ENCODE data around the gene PLXNA2.

The PLXNA2 gene

DNA sequence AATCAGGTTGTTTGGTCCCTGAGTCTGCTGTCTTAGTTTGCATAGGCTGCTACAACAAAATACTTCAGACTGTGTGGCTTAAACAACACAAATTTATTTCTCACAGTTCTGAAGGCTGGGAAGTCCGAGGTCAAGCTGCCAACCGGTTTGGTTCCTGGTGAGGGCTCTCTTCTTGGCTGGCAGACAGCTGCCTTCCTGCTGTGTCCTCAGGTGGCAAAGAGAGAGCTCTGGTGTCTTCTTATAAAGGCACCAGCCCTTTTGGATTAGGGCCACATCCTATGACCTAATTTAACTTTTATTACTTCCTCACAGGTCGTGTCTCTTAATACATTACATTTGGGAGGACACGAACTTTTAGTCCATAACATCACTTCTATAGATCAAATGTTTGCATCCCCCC is 243.7 kb downstream of the PLXNA2 start:
- no peak for DNase-seq (ENCODE audit: low read depth in 1 of 2, low spot score in 1 of 2)

DNA sequence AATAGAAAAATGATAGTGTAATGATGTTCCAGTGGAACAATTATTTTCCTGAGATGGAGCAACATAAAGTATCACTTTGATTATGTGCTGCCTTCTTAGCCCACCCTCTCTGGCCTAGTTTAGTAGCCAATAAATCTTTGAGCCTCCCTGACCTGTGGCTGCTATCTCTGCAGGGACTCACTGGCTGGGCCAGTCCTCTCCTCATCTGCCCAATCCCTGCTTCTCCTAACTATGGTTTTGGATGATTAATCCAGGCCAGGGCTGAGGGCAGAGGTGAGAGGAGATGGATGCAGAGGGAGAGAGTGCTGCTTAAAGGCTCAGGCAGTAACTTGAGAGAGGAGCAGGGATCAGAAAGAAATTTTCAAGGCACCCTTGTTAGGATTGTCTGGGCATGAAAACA is 244.2 kb downstream of the PLXNA2 start:
- DNase-seq (ENCODE audit: low read depth in 1 of 2, low spot score in 1 of 2) = no peak

DNA sequence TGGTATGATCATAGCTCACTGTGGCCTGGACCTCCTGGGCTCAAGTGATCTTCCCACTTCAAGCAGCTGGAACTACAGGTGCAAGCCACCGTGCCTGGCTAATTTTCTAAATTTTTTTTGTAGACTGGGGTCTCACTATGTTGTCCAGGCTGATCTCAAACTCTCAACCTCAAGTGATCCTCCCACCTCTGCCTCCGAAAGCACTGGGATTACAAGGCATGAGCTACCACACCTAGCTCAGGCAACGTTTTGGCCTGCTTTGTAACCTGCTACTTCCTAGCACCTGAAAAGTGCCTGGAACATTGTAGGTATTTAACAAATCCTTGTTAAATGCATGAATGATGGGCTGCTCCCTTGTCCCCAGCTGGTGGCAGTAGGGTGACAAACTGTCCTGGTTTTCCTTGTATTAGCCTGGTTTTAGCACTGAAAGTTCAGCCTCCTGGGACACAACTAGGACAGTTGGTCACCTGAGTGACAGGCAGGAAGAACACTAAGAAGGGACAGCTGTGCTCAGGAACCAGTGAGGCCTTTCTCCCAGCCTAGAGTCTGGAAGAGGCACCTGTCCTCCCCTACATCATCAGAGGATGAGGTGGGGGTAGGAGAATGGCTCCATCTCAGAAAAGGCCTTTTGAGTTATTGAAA is 244.8 kb downstream of the PLXNA2 start:
- no peak for DNase-seq (ENCODE audit: low read depth in 1 of 2, low spot score in 1 of 2)

DNA sequence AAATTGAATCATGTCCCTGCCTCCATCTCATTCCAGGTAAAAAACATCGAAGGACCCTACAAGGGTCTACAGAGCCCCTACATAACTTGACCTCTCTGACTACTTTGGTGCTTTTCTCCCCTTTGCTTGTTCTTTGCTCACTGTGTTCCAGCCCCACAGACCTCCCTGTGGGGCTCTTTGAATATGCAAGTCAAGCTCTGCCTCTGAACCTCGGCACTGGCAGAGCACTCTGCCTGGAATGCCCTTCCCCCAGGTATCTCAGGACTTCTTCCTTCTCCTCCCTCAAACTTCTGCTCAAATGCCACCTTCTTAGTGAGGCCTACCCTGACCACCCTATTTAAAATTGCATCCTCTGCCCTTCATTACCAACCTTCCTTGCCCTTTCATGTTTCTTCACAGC is 245.5 kb downstream of the PLXNA2 start:
- no peak for DNase-seq (ENCODE audit: low read depth in 1 of 2, low spot score in 1 of 2)

DNA sequence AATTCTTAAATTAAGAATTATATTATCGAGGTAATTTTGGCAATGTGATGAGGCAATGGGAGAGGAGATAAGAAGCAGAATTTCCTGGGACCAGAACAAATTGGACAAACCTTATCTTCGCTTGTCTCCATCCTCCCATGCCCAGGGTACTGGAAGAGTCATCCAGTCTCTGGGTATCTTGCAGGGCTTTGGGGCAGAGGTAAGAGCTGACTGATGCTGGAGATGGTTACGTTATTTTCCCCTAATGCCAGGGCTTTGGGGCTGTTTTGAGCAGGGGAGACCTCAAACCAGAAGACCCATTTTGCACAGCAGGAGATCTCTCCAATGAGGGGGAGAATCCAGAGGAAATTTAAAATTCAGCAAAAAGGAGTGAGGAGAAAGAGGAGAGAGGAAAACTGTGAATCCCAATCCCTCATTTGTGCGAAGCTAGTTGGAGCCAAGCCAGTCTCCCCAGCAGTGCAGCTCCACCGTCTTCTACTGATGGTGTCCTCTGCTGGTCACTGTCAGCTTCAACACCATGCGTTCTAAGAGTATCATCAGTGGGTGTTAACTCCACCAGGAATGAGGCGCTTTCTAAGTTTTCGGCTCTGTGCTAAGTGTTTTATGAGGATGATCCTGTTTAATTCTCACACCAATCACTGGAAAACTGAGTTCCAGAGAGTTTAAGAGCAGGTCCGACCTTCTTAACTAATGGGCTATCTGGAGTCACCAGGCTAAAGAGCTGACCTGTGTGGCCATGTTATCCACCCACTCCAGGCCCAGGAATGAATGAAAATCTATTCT is 246.5 kb downstream of the PLXNA2 start:
- DNase-seq (ENCODE audit: low read depth in 1 of 2, low spot score in 1 of 2) = peak; percentile 8 to 28

DNA sequence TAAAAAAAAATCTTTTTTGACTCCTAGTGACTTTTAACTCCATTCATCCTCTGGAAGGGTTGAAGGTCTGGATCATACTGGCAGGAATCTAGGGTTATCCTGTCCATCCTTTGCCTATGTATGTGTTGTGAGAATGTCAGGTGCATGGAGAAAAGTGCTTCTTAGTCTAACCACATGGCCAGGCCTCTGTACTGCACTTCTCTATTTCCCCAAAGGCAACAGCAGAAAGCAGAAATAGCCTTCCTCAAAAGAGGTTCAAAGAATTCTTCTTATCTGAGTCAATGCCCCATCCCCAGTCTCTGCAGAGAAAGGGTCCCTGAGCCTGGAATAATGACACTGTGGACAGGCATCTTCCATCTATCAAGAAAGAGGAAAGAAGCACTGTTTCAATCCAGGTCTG is 247.5 kb downstream of the PLXNA2 start:
- DNase-seq (ENCODE audit: low read depth in 1 of 2, low spot score in 1 of 2) = no peak

DNA sequence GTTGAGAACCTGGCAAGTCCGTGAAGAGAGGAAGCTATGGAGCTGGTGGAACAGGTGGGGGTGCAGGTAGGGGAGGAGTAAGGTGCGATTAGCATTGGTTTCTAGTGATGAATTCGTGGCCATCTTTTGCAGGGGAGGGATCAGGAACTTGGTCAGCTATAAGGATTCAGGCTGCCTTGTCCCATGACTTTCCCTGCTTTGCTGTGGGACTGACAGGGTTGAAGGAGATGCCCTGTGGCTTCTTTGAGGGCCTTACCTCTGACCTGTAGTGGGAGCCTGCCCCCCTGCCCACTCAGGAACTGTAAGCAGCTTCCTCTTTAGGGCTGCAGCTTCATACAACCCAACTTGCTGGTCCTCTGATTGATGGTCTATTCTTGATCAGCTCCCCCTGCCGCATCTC is 248.6 kb downstream of the PLXNA2 start:
- no peak for DNase-seq (ENCODE audit: low read depth in 1 of 2, low spot score in 1 of 2)

DNA sequence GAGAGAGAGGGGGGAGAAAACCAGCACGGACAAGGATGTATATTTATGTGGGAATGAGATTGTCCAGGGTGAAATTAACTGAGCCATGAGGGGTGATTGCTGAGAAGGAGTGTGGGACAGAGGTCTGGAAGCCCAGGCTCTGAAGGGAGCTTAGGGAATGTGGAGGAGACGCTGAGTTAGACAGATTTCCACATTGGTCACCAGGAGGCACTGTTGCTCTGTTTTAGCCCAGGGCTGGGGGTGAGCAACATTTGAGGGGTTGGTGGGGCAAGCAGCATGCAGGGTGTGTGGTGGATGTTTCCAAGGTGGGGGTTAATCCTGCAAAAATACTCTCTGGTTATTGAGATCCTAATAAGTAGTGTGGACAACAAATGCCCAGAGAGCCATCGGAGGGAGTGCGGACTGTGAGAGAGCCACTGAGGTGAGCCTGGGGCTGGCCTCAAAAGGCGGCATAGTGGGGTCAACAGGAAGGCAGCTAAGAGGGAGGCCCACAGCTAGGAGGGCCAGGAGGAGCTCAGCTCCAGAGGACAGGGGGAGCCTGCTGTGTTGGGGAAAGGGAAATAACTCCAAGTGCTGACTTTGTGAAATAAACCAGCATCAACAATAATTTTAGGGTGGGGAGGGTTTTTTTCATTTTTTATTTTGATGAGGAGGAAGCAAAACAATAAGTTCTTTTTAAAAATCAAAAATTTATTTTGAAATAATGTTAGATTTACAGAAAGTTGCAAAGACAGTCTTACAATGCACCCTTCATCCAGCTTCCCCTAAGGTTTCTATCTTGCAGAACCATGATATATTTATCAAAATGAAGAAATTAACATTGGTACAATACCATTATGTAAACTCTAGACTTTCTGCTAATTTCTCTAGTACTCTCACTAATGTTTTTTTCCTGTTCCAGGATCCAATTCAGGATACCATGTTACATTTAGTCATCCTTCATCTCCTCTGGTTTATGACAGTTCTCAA is 250.4 kb downstream of the PLXNA2 start:
- no peak for DNase-seq (ENCODE audit: low read depth in 1 of 2, low spot score in 1 of 2)

DNA sequence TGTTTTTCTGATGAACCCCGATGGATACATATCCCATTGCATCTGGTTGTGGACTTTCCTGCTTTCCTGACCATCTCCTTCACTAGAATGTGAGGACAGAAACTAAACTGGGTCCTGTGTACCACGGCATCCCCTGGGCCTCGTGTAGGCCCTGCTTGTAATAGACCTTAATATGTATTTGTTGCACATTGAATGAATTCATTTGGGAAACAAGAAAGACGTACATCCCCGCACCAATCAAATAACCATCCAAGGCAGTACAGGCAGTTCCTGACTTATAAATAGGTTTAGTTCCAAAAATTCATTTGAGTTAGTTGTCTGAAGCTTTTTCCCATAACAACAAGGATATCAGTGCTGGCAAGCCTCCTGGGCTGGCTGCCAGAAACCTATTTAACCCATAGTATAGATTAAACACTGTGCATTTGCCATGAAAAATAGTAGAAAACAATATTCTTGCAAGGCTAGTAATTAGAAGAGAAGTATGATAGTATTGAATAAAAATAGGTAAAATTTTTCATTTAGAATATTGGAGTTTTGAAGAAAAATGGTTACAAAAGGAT is 251.4 kb downstream of the PLXNA2 start:
- DNase-seq (ENCODE audit: low read depth in 1 of 2, low spot score in 1 of 2) = no peak

DNA sequence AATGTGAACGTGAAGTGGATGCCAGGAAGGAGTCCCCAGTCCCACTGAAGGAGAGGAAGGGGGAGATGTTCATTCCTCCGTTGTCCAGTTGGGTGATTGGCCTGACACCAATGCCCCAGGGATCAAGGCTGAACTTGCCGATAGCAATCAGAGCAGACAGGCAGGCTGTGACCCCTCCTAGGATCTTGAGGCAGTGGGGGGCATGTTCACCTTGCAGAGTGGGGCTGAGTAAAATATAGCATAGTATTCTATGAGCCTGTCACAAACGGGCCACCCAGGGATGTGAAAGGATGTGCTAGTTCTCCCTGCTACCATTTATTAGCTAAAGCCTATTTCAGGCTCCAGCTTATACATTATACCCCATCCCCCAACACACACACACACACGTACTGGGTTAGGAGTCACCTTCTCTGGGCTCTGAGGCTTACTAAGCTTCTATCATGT is 252.6 kb downstream of the PLXNA2 start:
- DNase-seq (ENCODE audit: low read depth in 1 of 2, low spot score in 1 of 2) = no peak

DNA sequence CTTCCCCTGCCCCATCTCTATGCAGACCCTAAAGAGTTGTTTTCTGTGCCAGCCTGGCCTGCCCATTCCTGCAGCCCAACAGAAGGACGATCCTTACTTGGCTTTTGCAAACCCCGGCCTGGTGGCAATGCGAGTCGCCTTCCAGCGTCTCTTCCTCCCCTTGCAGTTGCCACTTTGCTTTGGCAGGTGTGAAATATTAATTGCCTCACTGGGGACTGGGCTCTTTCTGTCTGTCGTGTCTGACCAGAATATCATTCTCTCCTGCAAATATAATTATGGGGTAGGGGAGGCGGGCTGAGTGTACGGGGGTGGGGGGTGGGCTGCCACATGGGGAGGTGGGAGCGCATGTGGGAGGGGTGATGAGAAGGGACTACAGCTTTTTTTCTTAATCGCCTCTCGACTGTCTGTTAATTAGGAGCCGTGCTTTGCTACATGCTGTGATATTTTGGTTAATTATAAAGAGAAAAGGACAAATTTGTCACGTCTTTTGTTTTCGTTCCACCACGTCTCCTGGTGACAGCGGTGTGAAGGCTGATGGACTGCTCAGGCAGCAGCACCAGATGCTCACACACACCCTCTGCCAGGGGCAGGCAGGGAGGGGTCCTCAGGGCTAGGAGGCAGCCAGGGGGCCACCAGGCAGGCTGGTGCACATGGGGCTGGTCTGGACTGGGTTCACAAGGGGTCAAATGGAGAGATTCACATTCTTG is 253.2 kb downstream of the PLXNA2 start:
- DNase-seq (ENCODE audit: low read depth in 1 of 2, low spot score in 1 of 2) = no peak

DNA sequence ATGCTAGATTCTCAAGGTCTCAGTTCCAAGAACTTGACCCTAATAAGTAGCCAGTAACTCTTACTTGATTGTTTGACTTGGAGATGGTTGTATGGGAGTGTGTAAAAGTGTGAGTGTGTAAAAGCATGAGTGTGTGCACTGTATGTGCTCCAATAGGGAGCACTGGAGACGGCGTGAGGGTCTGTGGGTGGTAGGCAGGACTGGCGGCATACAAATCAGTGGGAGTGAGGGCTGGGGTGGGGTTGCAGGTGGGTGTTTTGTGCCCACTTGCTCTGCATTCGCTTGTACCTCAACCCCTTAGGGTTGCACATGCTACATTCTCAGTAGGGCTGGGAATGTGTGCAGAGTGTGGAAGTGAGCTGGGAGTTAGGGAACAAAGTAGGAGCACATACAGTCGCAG is 253.7 kb downstream of the PLXNA2 start:
- DNase-seq (ENCODE audit: low read depth in 1 of 2, low spot score in 1 of 2) = no peak

DNA sequence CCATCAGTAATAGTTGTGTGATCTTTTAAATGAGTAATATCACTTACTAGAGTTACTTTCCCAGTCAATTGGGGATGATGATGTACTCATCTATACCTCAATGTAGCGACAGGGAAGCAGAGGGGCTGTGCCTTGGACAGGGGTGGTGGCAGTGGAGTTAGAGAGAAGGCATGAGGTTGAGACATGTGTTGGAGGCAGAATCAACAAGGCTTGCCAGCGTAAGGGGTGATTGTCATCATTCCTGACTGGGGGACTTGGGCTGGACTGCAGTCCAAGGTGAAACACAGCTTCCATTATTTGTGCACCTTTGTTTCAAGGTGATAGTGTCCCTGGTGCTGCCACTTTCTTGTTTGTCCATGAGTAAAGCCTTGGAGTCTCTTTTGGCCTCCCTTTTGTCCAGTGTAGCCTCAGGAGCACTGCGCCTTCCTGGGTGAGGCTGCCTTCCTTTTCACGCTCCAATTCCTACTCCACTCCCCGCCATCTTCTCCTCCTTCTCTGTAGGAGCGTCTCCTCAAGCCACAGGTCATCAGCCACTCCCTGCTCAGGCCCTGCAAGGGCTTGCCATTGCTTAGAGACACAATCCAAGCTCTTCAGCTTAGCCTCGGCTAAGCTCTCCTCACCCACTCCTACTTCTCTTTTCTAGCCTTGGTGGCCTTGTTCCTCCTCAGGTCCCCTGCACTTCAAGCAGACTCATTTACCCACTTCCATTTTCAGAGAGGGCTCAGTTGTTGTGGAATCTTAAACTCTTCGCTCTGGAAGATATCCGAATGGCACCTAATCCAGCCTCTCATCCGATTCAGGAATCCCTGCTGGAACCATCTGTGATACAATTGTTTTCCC is 255.6 kb downstream of the PLXNA2 start:
- no peak for DNase-seq (ENCODE audit: low read depth in 1 of 2, low spot score in 1 of 2)

DNA sequence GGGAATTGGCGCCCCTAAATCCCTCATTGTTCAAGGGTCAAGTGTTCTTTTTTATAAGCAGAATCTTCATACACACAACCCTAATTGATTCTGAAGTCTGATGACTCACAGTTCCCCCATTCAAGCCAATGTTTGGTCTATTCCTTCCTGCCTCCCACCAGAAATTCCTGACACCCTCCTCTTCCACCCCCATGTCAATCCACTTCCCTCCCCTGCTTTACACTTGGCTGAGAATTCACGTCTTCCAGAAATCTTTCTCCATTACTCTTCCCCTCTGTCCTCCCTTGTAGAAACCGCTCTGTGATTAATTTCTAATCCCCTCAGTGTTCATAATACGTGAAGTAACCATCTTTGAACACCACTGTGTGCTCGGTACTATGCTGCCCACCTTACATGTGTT is 257.0 kb downstream of the PLXNA2 start:
- no peak for DNase-seq (ENCODE audit: low read depth in 1 of 2, low spot score in 1 of 2)

DNA sequence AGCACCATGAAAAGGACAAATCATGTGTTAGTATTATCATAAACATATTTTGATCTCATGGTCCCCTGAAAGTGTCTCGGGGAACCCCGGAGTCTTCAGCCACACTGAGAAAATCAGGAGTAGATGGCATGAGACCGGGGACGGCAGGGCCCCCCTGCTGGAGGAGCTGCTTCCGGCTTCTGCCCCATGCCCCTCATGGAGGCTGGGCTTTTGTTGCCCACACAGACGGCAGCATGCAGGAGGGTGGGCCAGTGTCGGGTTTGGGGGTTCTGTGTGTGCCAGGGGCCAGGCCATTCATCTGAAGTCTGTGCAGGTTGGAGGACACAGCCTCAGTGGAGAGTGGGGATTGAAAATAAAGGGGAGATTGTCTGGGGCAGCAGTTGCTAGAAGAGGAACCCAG is 258.2 kb downstream of the PLXNA2 start:
- no peak for DNase-seq (ENCODE audit: low read depth in 1 of 2, low spot score in 1 of 2)

DNA sequence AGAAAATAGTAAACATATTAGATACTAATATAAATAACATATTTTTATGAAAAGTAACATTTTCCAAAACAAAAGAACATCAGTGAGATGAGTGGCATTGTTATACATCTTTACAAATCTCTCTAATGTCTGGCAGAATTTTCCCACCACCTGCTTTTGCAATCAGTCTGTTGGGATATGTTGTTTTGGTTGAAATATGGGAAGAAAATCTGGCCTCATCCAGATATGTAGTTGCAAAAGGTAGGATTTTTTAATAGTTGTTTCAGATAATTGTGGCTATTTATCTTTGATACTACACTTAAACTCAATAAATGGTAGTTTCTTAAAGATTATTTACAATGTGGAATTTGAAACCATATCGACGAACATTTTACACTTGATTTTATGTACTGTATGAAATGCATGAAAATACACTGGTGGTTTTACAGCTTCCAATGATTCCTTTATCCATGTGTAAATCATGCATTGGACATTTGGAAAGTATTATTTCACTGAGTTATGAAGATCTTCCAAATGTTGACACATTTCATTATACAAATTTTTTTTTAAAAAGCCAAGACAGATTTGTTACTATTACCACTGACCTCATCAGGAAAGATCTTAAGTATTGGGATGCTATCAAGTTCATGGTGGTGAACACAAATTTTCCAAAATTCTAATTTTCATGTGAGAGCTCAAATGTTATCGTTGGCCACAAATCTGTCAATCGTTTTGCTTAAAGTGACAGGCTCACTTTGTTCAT is 259.2 kb downstream of the PLXNA2 start:
- DNase-seq (ENCODE audit: low read depth in 1 of 2, low spot score in 1 of 2) = no peak

DNA sequence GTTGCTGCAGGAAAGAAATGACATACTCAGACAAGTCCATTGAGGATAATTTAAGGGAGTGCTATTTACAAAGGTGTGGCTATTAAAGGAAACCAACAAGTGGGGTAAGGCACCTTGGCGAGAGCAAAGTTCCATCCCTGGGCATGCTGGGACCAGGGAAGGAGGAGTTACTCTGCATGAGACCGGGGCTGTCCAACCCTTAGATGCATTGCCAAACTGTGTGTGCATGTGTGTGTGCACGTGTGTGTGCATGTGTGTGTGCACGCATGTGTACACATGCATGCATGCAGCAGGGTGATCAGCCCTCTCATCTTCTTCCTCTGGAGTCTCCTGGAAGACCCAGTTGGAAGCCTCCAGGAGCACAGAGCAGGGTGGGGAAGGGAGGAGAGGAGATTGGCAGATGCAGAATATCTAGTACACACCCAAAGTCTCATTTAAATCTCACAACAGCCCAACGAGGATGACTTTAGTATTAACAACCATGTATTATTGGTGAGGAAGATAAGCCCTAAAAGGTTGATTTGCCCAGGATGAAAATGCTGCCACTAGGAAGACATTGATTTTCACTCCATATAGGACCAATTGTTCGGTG is 261.0 kb downstream of the PLXNA2 start:
- no peak for DNase-seq (ENCODE audit: low read depth in 1 of 2, low spot score in 1 of 2)

DNA sequence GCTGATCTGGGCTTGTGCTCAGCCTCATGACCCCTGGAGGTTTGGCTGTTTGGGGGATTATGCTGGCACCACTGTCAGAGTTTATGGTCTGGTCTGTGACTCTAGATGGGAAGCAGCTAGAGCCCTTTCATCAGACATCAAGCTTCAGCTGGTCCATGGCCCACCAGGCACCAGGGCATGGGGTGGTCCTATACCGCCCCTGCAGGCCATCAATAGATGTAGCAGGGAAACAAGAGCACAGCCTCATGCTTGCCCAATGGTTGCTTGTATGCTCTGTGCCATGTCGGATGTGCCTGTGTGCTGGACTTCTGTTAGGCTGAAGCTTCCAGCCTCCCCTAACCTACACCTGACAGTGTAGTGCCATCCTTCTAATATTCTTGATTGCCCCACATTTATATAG is 262.2 kb downstream of the PLXNA2 start:
- no peak for DNase-seq (ENCODE audit: low read depth in 1 of 2, low spot score in 1 of 2)

DNA sequence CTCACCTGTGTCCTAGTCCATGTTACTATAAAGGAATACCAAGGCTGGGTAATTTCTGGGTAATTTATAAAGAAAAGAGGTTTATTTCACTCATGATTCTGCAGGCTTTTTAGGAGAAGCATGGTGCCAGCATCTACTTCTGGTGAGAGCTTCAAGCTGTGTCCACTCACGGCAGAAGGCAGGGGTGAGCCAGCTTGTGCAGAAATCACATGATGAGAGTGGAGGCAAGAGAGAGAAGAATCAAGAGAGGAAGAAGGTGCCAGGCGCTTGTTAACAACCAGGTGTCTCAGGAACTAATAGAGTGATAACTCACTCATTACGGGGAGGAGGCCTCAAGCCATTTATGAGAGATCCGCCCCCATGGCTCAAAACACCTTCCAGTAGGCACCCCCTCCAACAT is 265.7 kb downstream of the PLXNA2 start:
- no peak for DNase-seq (ENCODE audit: low read depth in 1 of 2, low spot score in 1 of 2)
